Measurements from ENCODE around the gene PPP2R1A. TPM values are rescaled to one million over a fixed set of nuclear protein-coding genes. Genes with fewer than 3 reads are reported as not detected.

PPP2R1A gene
- total and polyA plus RNA-seq, 2 of the 13 experiments (the other 11 are each of a cell fraction or from before 2014, with no cell fraction given), result 86.7 to 130 TPM

GRCh38 chr19:52171321-52172169 is 18.3 kb upstream of the PPP2R1A start, which contains the start of gene ZNF836 (continued):
- TF ChIP-seq USF2 (IDR thresholded peaks at IDR 0.05; ENCODE audit: low read depth, low read length), result no peak
- no peak for TF ChIP-seq USF2 (CRISPR knock-in tag; IDR thresholded peaks at IDR 0.05; ENCODE audit: borderline replicate concordance)
- no peak for TF ChIP-seq ZNF160 (CRISPR knock-in tag; IDR thresholded peaks at IDR 0.05)
- TF ChIP-seq MAFF (IDR thresholded peaks at IDR 0.05; ENCODE audit: low read depth, low read length), result no peak
- TF ChIP-seq KAT8 (CRISPR knock-in tag; IDR thresholded peaks at IDR 0.05), result peak; percentile 57; the same call in 1 of the 2 replicates
- no peak for TF ChIP-seq ZSCAN21 (CRISPR knock-in tag; IDR thresholded peaks at IDR 0.05; ENCODE audit: borderline replicate concordance)
- TF ChIP-seq CHD2 (IDR thresholded peaks at IDR 0.05; ENCODE audit: low read depth, low read length), result no peak
- no peak for TF ChIP-seq ZBTB4 (CRISPR knock-in tag; IDR thresholded peaks at IDR 0.05; ENCODE audit: borderline replicate concordance)
- no peak for TF ChIP-seq ZNF235 (CRISPR knock-in tag; IDR thresholded peaks at IDR 0.05; ENCODE audit: borderline replicate concordance)
- TF ChIP-seq SRY (CRISPR knock-in tag; IDR thresholded peaks at IDR 0.05), result 0 out of 2 replicates have a peak, but pooled peaks have one; percentile 28
- no peak for TF ChIP-seq GMEB2 (CRISPR knock-in tag; IDR thresholded peaks at IDR 0.05; ENCODE audit: low read depth)
- TF ChIP-seq ASH2L (IDR thresholded peaks at IDR 0.05; ENCODE audit: insufficient read length, low read depth, low read length), result peak; percentile 66
- peak; percentile 37 for TF ChIP-seq RBM39 (IDR thresholded peaks at IDR 0.05; ENCODE audit: low read depth, low read length, poor library complexity, severe bottlenecking)
- TF ChIP-seq ZSCAN9 (CRISPR knock-in tag; IDR thresholded peaks at IDR 0.05; ENCODE audit: borderline replicate concordance), result no peak
- TF ChIP-seq KDM5B (CRISPR knock-in tag; IDR thresholded peaks at IDR 0.05; ENCODE audit: borderline replicate concordance), result no peak
- no peak for TF ChIP-seq ZNF3 (CRISPR knock-in tag; IDR thresholded peaks at IDR 0.05)
- no peak for TF ChIP-seq HHEX (CRISPR knock-in tag; IDR thresholded peaks at IDR 0.05)
- TF ChIP-seq ZNF543 (CRISPR knock-in tag; IDR thresholded peaks at IDR 0.05), result no peak

All from HepG2 (cell line).